Esophagus squamous epithelium (tissue), 5 donors: Measurements from ENCODE around the gene CBFA2T3. TPM values are rescaled to one million over a fixed set of nuclear protein-coding genes. Genes with fewer than 3 reads are reported as not detected.

Experiments used
- DNase-seq: peaks from one replicate; lab custom pipeline; 2025; lab: John Stamatoyannopoulos, UW
- H3K27ac ChIP-seq, 4 donors: fragments of 200-600 bp; sonication (generic); one replicate each; pipeline ENCODE4 v1.5.1; 2016 to 2019; ENCODE audit warnings: mild to moderate bottlenecking in 1 of 4
- H3K27me3 ChIP-seq, 4 donors: fragments of 200-600 bp; sonication (generic); 1 replicate in 3 of 4; 2 replicates in 1 of 4; pipeline versions ENCODE4 v1.5.1 to v1.6.0; 2017 to 2021; ENCODE audit warnings: antibody characterized with exemption in 1 of 4
- H3K36me3 ChIP-seq, 3 donors: fragments of 200-600 bp; sonication (generic); one replicate each; pipeline ENCODE4 v1.5.1; 2016 to 2019
- H3K4me1 ChIP-seq, 3 donors: fragments of 200-600 bp; sonication (generic); one replicate each; pipeline ENCODE4 v1.5.1; 2017 to 2019
- H3K4me3 ChIP-seq, 4 donors: fragments of 200-600 bp; sonication (generic); 1 replicate in 3 of 4; 2 replicates in 1 of 4; pipeline ENCODE4 v1.5.1; 2016 to 2019; ENCODE audit warnings: mild to moderate bottlenecking in 2 of 4, moderate library complexity in 1 of 4
- H3K9me3 ChIP-seq, 3 donors: fragments of 200-600 bp; sonication (generic); one replicate each; pipeline ENCODE4 v1.5.1; 2016 to 2019
- CTCF ChIP-seq, 6 experiments: fragments of 450-650 bp in 4 of 6; fragments of 200-600 bp in 2 of 6; sonication (generic) in 2 of 6; IDR thresholded peaks; one replicate each; pipeline ENCODE4 v1.5.1; 2016 to 2019; ENCODE audit warnings: antibody characterized with exemption in 6 of 6, mild to moderate bottlenecking in 4 of 6, moderate library complexity in 4 of 6
- POLR2A ChIP-seq, 4 donors: fragments of 450-650 bp; IDR thresholded peaks; one replicate each; pipeline ENCODE4 v1.6.1; 2017; ENCODE audit warnings: antibody characterized with exemption in 4 of 4, mild to moderate bottlenecking in 4 of 4, moderate library complexity in 3 of 4
- WGBS, 2 donors: methylation state at CpG; one replicate each; pipeline ENCODE4 v1.1.5; 2018; 5-methylcytosine and 5-hydroxymethylcytosine counted together
- intact Hi-C: fragments of 100-400 bp; cut with DNase I; formaldehyde crosslinking; loops from one replicate; pipeline ENCODE4 v1.15.0; 2022
- total RNA-seq, 4 donors: library from RNA; depleted of rRNA; stranded (reverse); fragments of >200 nt; gene quantifications; one replicate each; pipeline ENCODE4 v1.1.0, GENCODE V29; 2016
- donor health status: DM: yes; HTN: yes; CAD: no.

Gene CBFA2T3
- total RNA-seq, 4 donors from 2014 or later, result 0.18 to 2.7 (median 1.4) TPM

GRCh38 chr16:88844419-88845036, 132.5 kb downstream of the CBFA2T3 start:
- H3K4me3 ChIP-seq, result no peak overlapping the region
- H3K27ac ChIP-seq, result no peak overlapping the region
- peaks cover 8 to 73% (median 15%) of the 10 kb centered on the region in 3 donors for H3K36me3 ChIP-seq
- H3K27me3 ChIP-seq, result no peaks in the 10 kb centered on the region
- TF ChIP-seq POLR2A (IDR thresholded peaks at IDR 0.05) (no peak), CTCF (IDR thresholded peaks at IDR 0.05) (no peak)
- 72 to 76% methylated on average over 9 to 11 of the region's 11 CpGs for whole genome bisulfite sequencing, 2 donors
- no peaks in the 10 kb centered on the region for H3K4me1 ChIP-seq
- DNase-seq, result no peak
- intact Hi-C loops, result no loop called here
- no peaks in the 10 kb centered on the region for H3K9me3 ChIP-seq

GRCh38 chr16:88843256-88843655, 133.8 kb downstream of the CBFA2T3 start:
- no peak for TF ChIP-seq CTCF (IDR thresholded peaks at IDR 0.05)
- no peak for TF ChIP-seq POLR2A (IDR thresholded peaks at IDR 0.05)
- peaks cover 12 to 78% (median 18%) of the 10 kb centered on the region in 3 donors for H3K36me3 ChIP-seq
- no peaks in the 10 kb centered on the region for H3K4me1 ChIP-seq
- DNase-seq, result no peak
- no peaks in the 10 kb centered on the region for H3K27me3 ChIP-seq
- H3K9me3 ChIP-seq, result no peaks in the 10 kb centered on the region
- no peak overlapping the region for H3K27ac ChIP-seq
- WGBS, 2 donors, result 91 to 95% methylated on average over 10 to 12 of the region's 20 CpGs
- no peak overlapping the region for H3K4me3 ChIP-seq
- intact Hi-C loops, result no loop called here

GRCh38 chr16:88842806-88843205, 134.2 kb downstream of the CBFA2T3 start:
- Histone ChIP-seq H3K9me3 (no peaks in the 10 kb centered on the region), H3K4me1 (no peaks in the 10 kb centered on the region), H3K27me3 (no peaks in the 10 kb centered on the region), H3K4me3 (no peak overlapping the region), H3K36me3 (peaks cover 12 to 78% (median 18%) of the 10 kb centered on the region in 3 donors), H3K27ac (no peak overlapping the region)
- DNase-seq, result no peak
- TF ChIP-seq POLR2A (IDR thresholded peaks at IDR 0.05) (no peak), CTCF (IDR thresholded peaks at IDR 0.05) (no peak)
- intact Hi-C loops, result no loop called here
- WGBS, 2 donors, result 91 to 94% methylated on average over 16 to 23 of the region's 25 CpGs

- no peak for DNase-seq
Measured at GRCh38 chr16:88842308-88842756, 134.7 kb downstream of the CBFA2T3 start.

More at GRCh38 chr16:88842308-88842756, 134.7 kb downstream of the CBFA2T3 start:
- intact Hi-C loops, result no loop called here
- no peak overlapping the region for H3K27ac ChIP-seq
- TF ChIP-seq CTCF (IDR thresholded peaks at IDR 0.05) (no peak), POLR2A (IDR thresholded peaks at IDR 0.05) (no peak)
- no peaks in the 10 kb centered on the region for H3K27me3 ChIP-seq
- no peaks in the 10 kb centered on the region for H3K9me3 ChIP-seq
- no peaks in the 10 kb centered on the region for H3K4me1 ChIP-seq
- 96% methylated on average over 5 of the region's 15 CpGs; no CpG with 5 or more reads in 1 of the 2 donors for WGBS, 2 donors
- no peak overlapping the region for H3K4me3 ChIP-seq
- H3K36me3 ChIP-seq, result peaks cover 12 to 78% (median 18%) of the 10 kb centered on the region in 3 donors
